MM.1S (cell line): ENCODE results near the gene VPS45.

Experiments used
- DNase-seq: peaks from one replicate; pipeline ENCODE4 v3.0.0-alpha.2; 2015
- H2AFZ ChIP-seq: fragments of 300-600 bp; sonication (generic); 2 replicates; pipeline ENCODE4 v1.6.0; 2016; ENCODE audit warnings: antibody characterized with exemption, low read length
- H3F3A ChIP-seq: fragments of 300-600 bp; sonication (generic); 2 replicates; pipeline ENCODE4 v1.6.1; 2016; ENCODE audit warnings: mild to moderate bottlenecking, antibody characterized with exemption, low read length, moderate library complexity, mixed read lengths; ENCODE audit not compliant: insufficient read depth
- H3K27ac ChIP-seq: fragments of 300-600 bp; sonication (generic); 2 replicates; pipeline ENCODE4 v1.5.1; 2016; ENCODE audit warnings: mild to moderate bottlenecking, low read length
- H3K27me3 ChIP-seq: fragments of 300-600 bp; sonication (generic); replicated peaks from 2 replicates; pipeline ENCODE4 v1.6.0; 2016; ENCODE audit warnings: low read length; ENCODE audit not compliant: insufficient read depth
- H3K36me3 ChIP-seq: fragments of 300-600 bp; sonication (generic); replicated peaks from 2 replicates; pipeline ENCODE4 v1.6.1; 2016; ENCODE audit warnings: mild to moderate bottlenecking, low read length, mixed read lengths; ENCODE audit not compliant: insufficient read depth
- H3K4me1 ChIP-seq: fragments of 300-600 bp; sonication (generic); 2 replicates; pipeline ENCODE4 v1.6.1; 2016; ENCODE audit warnings: low read length, mixed read lengths
- H3K4me2 ChIP-seq: fragments of 300-600 bp; sonication (generic); 2 replicates; pipeline ENCODE4 v1.6.0; 2016; ENCODE audit warnings: low read depth, low read length
- H3K4me3 ChIP-seq: fragments of 300-600 bp; sonication (generic); 2 replicates; pipeline ENCODE4 v1.5.1; 2016; ENCODE audit warnings: low read length, mixed read lengths
- H3K79me2 ChIP-seq: fragments of 300-600 bp; sonication (generic); 2 replicates; pipeline ENCODE4 v1.6.1; 2016; ENCODE audit warnings: mixed run types, low read length, mixed read lengths
- H3K9ac ChIP-seq: fragments of 300-600 bp; sonication (generic); 2 replicates; pipeline ENCODE4 v1.6.1; 2016; ENCODE audit warnings: low read length, mixed read lengths
- H3K9me2 ChIP-seq: fragments of 300-600 bp; sonication (generic); replicated peaks from 2 replicates; pipeline ENCODE4 v1.6.1; 2016; ENCODE audit warnings: mild to moderate bottlenecking, low read length, mixed read lengths; ENCODE audit not compliant: insufficient read depth
- H3K9me3 ChIP-seq: fragments of 300-600 bp; sonication (generic); replicated peaks from 2 replicates; pipeline ENCODE4 v1.6.1; 2016; ENCODE audit warnings: mild to moderate bottlenecking, low read length, mixed read lengths; ENCODE audit not compliant: insufficient read depth
- H4K20me1 ChIP-seq: fragments of 300-600 bp; sonication (generic); 2 replicates; pipeline ENCODE4 v1.6.1; 2016; ENCODE audit warnings: mild to moderate bottlenecking, low read length, moderate library complexity, mixed read lengths; ENCODE audit not compliant: insufficient read depth
- EZH2 ChIP-seq: fragments of 300-600 bp; sonication (generic); optimal IDR thresholded peaks from 2 replicates; pipeline ENCODE3; 2017; ENCODE audit warnings: low read depth, mild to moderate bottlenecking, antibody characterized with exemption, low read length, mixed read lengths
- EZH2phosphoT487 ChIP-seq: fragments of 300-600 bp; sonication (generic); IDR thresholded peaks from 2 replicates; pipeline ENCODE4 v1.6.1; 2018; ENCODE audit warnings: antibody characterized with exemption, low read length
- TF ChIP-seq, protein P1 (sequence below): fragments of 300-600 bp; sonication (generic); IDR thresholded peaks from 2 replicates; pipeline ENCODE4 v1.5.1; 2016; ENCODE audit warnings: antibody characterized with exemption, low read length, mixed read lengths

VPS45 gene

DNA sequence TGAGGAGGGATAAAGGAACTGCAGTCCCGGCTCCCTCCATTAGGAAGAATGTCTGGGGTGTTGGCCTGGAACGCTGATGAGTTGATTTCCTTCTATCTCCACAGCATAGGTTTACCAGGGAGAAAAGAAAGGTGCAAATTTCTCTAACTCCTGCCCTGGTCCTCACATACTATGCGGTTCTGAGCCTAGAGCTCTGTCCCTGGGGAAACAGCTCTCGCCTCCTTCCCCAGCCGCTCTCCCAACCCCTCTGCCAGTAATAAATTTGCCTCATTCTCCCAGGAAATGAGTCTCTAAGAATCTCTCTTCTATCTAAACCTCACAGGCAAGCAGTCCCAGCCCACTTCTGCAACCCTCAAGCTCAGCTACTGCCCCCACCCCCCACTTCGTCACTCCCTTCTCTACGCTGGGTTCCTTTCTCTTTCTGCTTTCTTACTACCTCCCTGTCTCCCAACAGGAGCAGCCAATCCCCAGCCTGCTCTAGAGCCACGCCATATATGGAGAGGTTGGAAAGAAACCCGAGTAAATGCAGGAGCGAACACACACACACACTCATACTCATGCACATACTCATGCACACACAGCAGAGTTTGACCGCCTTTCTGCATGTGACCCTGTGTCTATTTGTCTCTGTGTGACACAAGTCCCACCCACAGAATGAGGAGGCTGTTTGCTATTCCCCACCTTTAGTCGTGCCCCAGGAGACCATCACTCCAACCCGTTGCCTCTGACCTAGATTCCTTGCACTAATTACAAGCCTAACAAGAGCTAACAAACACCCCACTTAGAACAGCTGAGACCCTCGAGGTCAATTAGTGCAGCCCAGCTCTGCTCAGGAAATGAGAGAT is 95.5 kb downstream of the VPS45 start:
- Histone ChIP-seq H3K4me2 (no peak overlapping the region), H3K27ac (no peak overlapping the region)

DNA sequence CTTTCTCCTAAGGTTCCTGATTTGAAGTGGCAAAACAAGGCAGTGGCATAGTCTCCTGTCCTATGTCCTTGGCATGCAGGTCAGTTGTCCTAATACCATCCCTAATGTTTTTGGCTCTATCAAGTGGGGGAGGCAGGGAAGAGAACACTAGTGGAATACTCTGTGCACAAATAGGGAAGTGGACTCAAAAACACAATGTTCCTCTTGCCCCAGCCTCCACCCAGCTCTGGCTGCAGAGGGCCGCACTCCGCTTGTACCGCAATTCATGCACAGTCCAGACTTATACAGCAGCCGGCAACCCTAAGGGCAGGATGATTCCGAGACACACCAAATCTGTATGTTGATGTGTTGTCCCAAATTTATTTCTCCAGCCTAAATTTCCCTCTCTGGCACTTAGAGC is 96.6 kb downstream of the VPS45 start:
- no peak overlapping the region for H3K4me2 ChIP-seq
- no peaks in the 10 kb centered on the region for H3K27me3 ChIP-seq
- no peaks in the 10 kb centered on the region for H4K20me1 ChIP-seq
- H3K79me2 ChIP-seq = no peaks in the 10 kb centered on the region
- H3K9ac ChIP-seq = no peak overlapping the region
- peaks cover 43% of the 10 kb centered on the region for H3F3A ChIP-seq
- no peak for TF ChIP-seq EZH2phosphoT487
- TF ChIP-seq, protein P1, sequence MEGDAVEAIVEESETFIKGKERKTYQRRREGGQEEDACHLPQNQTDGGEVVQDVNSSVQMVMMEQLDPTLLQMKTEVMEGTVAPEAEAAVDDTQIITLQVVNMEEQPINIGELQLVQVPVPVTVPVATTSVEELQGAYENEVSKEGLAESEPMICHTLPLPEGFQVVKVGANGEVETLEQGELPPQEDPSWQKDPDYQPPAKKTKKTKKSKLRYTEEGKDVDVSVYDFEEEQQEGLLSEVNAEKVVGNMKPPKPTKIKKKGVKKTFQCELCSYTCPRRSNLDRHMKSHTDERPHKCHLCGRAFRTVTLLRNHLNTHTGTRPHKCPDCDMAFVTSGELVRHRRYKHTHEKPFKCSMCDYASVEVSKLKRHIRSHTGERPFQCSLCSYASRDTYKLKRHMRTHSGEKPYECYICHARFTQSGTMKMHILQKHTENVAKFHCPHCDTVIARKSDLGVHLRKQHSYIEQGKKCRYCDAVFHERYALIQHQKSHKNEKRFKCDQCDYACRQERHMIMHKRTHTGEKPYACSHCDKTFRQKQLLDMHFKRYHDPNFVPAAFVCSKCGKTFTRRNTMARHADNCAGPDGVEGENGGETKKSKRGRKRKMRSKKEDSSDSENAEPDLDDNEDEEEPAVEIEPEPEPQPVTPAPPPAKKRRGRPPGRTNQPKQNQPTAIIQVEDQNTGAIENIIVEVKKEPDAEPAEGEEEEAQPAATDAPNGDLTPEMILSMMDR = no peak
- TF ChIP-seq EZH2 = no peak
- no peaks in the 10 kb centered on the region for H3K9me2 ChIP-seq
- peaks cover 60% of the 10 kb centered on the region for H3K4me1 ChIP-seq
- no peak overlapping the region for H3K27ac ChIP-seq
- no peaks in the 10 kb centered on the region for H3K9me3 ChIP-seq
- no peak for DNase-seq
- no peaks in the 10 kb centered on the region for H3K36me3 ChIP-seq
- no peak overlapping the region for H2AFZ ChIP-seq
- H3K4me3 ChIP-seq = no peak overlapping the region

More for the DNA sequence above, 95.5 kb downstream of the VPS45 start:
- H3F3A ChIP-seq = peaks cover 45% of the 10 kb centered on the region
- no peaks in the 10 kb centered on the region for H3K36me3 ChIP-seq
- TF ChIP-seq EZH2 (no peak), EZH2phosphoT487 (no peak)
- TF ChIP-seq, protein P1 = no peak
- no peaks in the 10 kb centered on the region for H3K79me2 ChIP-seq
- H3K4me1 ChIP-seq = peaks cover 67% of the 10 kb centered on the region
- H3K4me3 ChIP-seq = no peak overlapping the region
- H2AFZ ChIP-seq = no peak overlapping the region
- no peaks in the 10 kb centered on the region for H3K9me2 ChIP-seq
- no peaks in the 10 kb centered on the region for H4K20me1 ChIP-seq
- H3K9ac ChIP-seq = no peak overlapping the region
- no peak for DNase-seq
- H3K9me3 ChIP-seq = no peaks in the 10 kb centered on the region
- no peaks in the 10 kb centered on the region for H3K27me3 ChIP-seq

DNA sequence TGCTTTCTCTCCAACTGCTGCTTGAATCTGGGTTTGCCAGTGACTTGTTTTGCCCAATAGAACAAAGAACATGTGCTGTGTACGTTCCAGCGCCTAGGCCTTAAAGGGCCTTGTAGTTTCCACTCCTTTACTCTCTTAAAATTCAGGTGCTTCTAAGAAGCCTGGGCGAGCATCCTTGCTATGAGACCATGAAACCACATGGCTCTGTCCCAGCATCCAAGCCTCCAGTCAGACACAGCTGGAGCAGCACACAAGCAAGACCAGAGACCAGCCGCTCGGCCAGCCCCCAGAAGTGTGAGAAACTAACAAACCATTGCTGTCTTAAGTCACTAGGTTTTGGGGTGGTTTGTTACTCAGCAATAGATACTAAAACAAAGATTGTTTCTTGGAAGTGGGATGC is 97.2 kb downstream of the VPS45 start:
- no peaks in the 10 kb centered on the region for H3K9me2 ChIP-seq
- peak overlapping the region; percentile 55; the same call in 1 of the 2 replicates for H3K27ac ChIP-seq
- H3F3A ChIP-seq = peaks cover 38% of the 10 kb centered on the region
- H3K36me3 ChIP-seq = no peaks in the 10 kb centered on the region
- no peak for TF ChIP-seq EZH2phosphoT487
- no peak for TF ChIP-seq EZH2
- TF ChIP-seq, protein P1 = no peak
- H4K20me1 ChIP-seq = no peaks in the 10 kb centered on the region
- H3K4me2 ChIP-seq = peak overlapping the region; percentile 51
- no peaks in the 10 kb centered on the region for H3K79me2 ChIP-seq
- H2AFZ ChIP-seq = no peak overlapping the region
- peaks cover 55% of the 10 kb centered on the region for H3K4me1 ChIP-seq
- H3K4me3 ChIP-seq = no peak overlapping the region
- H3K27me3 ChIP-seq = no peaks in the 10 kb centered on the region
- H3K9ac ChIP-seq = no peak overlapping the region
- no peak for DNase-seq
- no peaks in the 10 kb centered on the region for H3K9me3 ChIP-seq
